Neural cell (in vitro differentiated cells): Measurements from ENCODE around the gene CENPP. TPM values are rescaled to one million over a fixed set of nuclear protein-coding genes. Genes with fewer than 3 reads are reported as not detected.

Experiments used
- H2AFZ ChIP-seq: fragments of 200-600, 300-800 bp; sonication (generic), shearing (Covaris generic); 2 replicates; pipeline ENCODE4 v1.6.0; 2014; ENCODE audit warnings: low read depth, mild to moderate bottlenecking, antibody characterized with exemption, low read length, moderate library complexity
- H3F3A ChIP-seq: fragments of 200-600 bp; shearing (Covaris generic); 2 replicates; pipeline ENCODE4 v1.6.1; 2016; ENCODE audit warnings: mild to moderate bottlenecking, moderate library complexity, mixed read lengths, antibody characterized with exemption, low read length; ENCODE audit not compliant: insufficient read depth, poor library complexity, severe bottlenecking
- H3K27ac ChIP-seq: fragments of 200-600, 300-800 bp; sonication (generic), shearing (Covaris generic); 2 replicates; pipeline ENCODE4 v1.5.1; 2014; ENCODE audit warnings: mild to moderate bottlenecking, low read length, moderate library complexity
- H3K27me3 ChIP-seq: fragments of 300-800, 200-600 bp; sonication (generic), shearing (Covaris generic); 2 replicates; pipeline ENCODE4 v1.6.0; 2014; ENCODE audit warnings: mild to moderate bottlenecking, low read depth, low read length, moderate library complexity; ENCODE audit not compliant: insufficient read depth
- H3K36me3 ChIP-seq: fragments of 300-800, 200-600 bp; sonication (generic), shearing (Covaris generic); 2 replicates; pipeline ENCODE4 v1.5.1; 2014; ENCODE audit warnings: mild to moderate bottlenecking, antibody characterized with exemption, low read length, moderate library complexity; ENCODE audit not compliant: insufficient read depth
- H3K4me2 ChIP-seq: fragments of 300-800, 200-600 bp; sonication (generic), shearing (Covaris generic); 2 replicates; pipeline ENCODE4 v1.6.0; 2014; ENCODE audit warnings: mild to moderate bottlenecking, low read length
- H3K4me3 ChIP-seq: fragments of 300-800, 200-600 bp; sonication (generic), shearing (Covaris generic); 2 replicates; pipeline ENCODE4 v1.5.1; 2014; ENCODE audit warnings: mild to moderate bottlenecking, low read length, moderate library complexity
- H3K79me2 ChIP-seq: fragments of 200-600 bp; shearing (Covaris generic); replicated peaks from 2 replicates; pipeline ENCODE4 v1.6.0; 2014; ENCODE audit warnings: mild to moderate bottlenecking, low read length, moderate library complexity; ENCODE audit not compliant: insufficient read depth
- H3K9ac ChIP-seq: fragments of 300-800, 200-600 bp; sonication (generic), shearing (Covaris generic); 2 replicates; pipeline ENCODE4 v1.6.1; 2016; ENCODE audit warnings: mild to moderate bottlenecking, low read length, mixed read lengths
- H3K9me2 ChIP-seq: fragments of 200-600 bp; shearing (Covaris generic); 2 replicates; pipeline ENCODE4 v1.6.1; 2016; ENCODE audit warnings: mild to moderate bottlenecking, low read length, mixed read lengths; ENCODE audit not compliant: insufficient read depth
- H3K9me3 ChIP-seq: fragments of 200-600, 300-800 bp; sonication (generic), shearing (Covaris generic); 2 replicates; pipeline ENCODE4 v1.6.1; 2016; ENCODE audit warnings: mild to moderate bottlenecking, mixed run types, low read length, moderate library complexity, mixed read lengths
- H4K20me1 ChIP-seq: fragments of 200-600 bp; shearing (Covaris generic); 2 replicates; pipeline ENCODE4 v1.6.1; 2016; ENCODE audit warnings: mild to moderate bottlenecking, mixed run types; ENCODE audit not compliant: insufficient read depth
- EP300 ChIP-seq: fragments of 450-650 bp; conservative IDR thresholded peaks from 2 replicates; pipeline ENCODE4 v1.6.1; 2014; ENCODE audit warnings: antibody characterized with exemption, mild to moderate bottlenecking, moderate library complexity; ENCODE audit not compliant: poor library complexity, severe bottlenecking
- EZH2 ChIP-seq: fragments of 200-600, 300-800 bp; shearing (Covaris generic), sonication (generic); IDR thresholded peaks from 2 replicates; pipeline ENCODE4 v1.6.1; 2014; ENCODE audit warnings: antibody characterized with exemption, low read length, borderline replicate concordance, mild to moderate bottlenecking; ENCODE audit not compliant: insufficient read depth, poor library complexity, severe bottlenecking
- MXI1 ChIP-seq: fragments of 450-650 bp; conservative IDR thresholded peaks from 2 replicates; pipeline ENCODE4 v1.6.1; 2014; ENCODE audit warnings: antibody characterized with exemption, mild to moderate bottlenecking; ENCODE audit not compliant: poor library complexity, severe bottlenecking
- POLR2AphosphoS5 ChIP-seq: IDR thresholded peaks from 2 replicates; pipeline ENCODE4 v1.6.1; 2012
- RAD21 ChIP-seq: fragments of 450-650 bp; conservative IDR thresholded peaks from 2 replicates; pipeline ENCODE4 v1.6.1; 2014; ENCODE audit warnings: antibody characterized with exemption, mild to moderate bottlenecking, moderate library complexity
- SMC3 ChIP-seq: fragments of 450-650 bp; conservative IDR thresholded peaks from 2 replicates; pipeline ENCODE4 v1.6.1; 2014; ENCODE audit warnings: antibody characterized with exemption, mild to moderate bottlenecking, moderate library complexity; ENCODE audit not compliant: poor library complexity
- TAF1 ChIP-seq: IDR thresholded peaks from 2 replicates; pipeline ENCODE4 v1.6.1; 2012; ENCODE audit warnings: low read depth
- polyA plus RNA-seq: library from polyadenylated mRNA; depleted of rRNA; stranded (reverse); fragments of >200 nt; gene quantifications from 2 replicates; pipeline ENCODE4 v1.2.3, GENCODE V29; 2014
- TF ChIP-seq, protein P1 (sequence below): fragments of 450-650 bp; IDR thresholded peaks from 2 replicates; pipeline ENCODE4 v1.5.1; 2014; ENCODE audit warnings: antibody characterized with exemption, mild to moderate bottlenecking, moderate library complexity; ENCODE audit not compliant: poor library complexity, severe bottlenecking
- TF ChIP-seq, protein P2 (sequence below): IDR thresholded peaks from 2 replicates; pipeline ENCODE4 v1.6.1; 2012; ENCODE audit warnings: borderline replicate concordance

The CENPP gene
- polyA plus RNA-seq, 1 donor from 2014 or later: 5.0 TPM

- Histone ChIP-seq H3K4me3 (no peak overlapping the region), H3F3A (no peaks in the 10 kb centered on the region), H3K27ac (no peak overlapping the region), H3K4me2 (no peak overlapping the region), H3K9me2 (no peaks in the 10 kb centered on the region), H3K9me3 (no peaks in the 10 kb centered on the region), H3K9ac (no peak overlapping the region), H4K20me1 (no peaks in the 10 kb centered on the region), H2AFZ (no peak overlapping the region), H3K27me3 (no peaks in the 10 kb centered on the region), H3K36me3 (no peaks in the 10 kb centered on the region), H3K79me2 (no peaks in the 10 kb centered on the region)
- TF ChIP-seq, protein P1, sequence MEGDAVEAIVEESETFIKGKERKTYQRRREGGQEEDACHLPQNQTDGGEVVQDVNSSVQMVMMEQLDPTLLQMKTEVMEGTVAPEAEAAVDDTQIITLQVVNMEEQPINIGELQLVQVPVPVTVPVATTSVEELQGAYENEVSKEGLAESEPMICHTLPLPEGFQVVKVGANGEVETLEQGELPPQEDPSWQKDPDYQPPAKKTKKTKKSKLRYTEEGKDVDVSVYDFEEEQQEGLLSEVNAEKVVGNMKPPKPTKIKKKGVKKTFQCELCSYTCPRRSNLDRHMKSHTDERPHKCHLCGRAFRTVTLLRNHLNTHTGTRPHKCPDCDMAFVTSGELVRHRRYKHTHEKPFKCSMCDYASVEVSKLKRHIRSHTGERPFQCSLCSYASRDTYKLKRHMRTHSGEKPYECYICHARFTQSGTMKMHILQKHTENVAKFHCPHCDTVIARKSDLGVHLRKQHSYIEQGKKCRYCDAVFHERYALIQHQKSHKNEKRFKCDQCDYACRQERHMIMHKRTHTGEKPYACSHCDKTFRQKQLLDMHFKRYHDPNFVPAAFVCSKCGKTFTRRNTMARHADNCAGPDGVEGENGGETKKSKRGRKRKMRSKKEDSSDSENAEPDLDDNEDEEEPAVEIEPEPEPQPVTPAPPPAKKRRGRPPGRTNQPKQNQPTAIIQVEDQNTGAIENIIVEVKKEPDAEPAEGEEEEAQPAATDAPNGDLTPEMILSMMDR: no peak
- TF ChIP-seq RAD21 (no peak), SMC3 (no peak), EP300 (no peak), TAF1 (no peak), MXI1 (no peak), EZH2 (no peak), POLR2AphosphoS5 (no peak)
- TF ChIP-seq, protein P2, sequence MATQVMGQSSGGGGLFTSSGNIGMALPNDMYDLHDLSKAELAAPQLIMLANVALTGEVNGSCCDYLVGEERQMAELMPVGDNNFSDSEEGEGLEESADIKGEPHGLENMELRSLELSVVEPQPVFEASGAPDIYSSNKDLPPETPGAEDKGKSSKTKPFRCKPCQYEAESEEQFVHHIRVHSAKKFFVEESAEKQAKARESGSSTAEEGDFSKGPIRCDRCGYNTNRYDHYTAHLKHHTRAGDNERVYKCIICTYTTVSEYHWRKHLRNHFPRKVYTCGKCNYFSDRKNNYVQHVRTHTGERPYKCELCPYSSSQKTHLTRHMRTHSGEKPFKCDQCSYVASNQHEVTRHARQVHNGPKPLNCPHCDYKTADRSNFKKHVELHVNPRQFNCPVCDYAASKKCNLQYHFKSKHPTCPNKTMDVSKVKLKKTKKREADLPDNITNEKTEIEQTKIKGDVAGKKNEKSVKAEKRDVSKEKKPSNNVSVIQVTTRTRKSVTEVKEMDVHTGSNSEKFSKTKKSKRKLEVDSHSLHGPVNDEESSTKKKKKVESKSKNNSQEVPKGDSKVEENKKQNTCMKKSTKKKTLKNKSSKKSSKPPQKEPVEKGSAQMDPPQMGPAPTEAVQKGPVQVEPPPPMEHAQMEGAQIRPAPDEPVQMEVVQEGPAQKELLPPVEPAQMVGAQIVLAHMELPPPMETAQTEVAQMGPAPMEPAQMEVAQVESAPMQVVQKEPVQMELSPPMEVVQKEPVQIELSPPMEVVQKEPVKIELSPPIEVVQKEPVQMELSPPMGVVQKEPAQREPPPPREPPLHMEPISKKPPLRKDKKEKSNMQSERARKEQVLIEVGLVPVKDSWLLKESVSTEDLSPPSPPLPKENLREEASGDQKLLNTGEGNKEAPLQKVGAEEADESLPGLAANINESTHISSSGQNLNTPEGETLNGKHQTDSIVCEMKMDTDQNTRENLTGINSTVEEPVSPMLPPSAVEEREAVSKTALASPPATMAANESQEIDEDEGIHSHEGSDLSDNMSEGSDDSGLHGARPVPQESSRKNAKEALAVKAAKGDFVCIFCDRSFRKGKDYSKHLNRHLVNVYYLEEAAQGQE: no peak
Measured at GRCh38 chr9:92637326-92637725, 311.6 kb downstream of the CENPP start.

DNA sequence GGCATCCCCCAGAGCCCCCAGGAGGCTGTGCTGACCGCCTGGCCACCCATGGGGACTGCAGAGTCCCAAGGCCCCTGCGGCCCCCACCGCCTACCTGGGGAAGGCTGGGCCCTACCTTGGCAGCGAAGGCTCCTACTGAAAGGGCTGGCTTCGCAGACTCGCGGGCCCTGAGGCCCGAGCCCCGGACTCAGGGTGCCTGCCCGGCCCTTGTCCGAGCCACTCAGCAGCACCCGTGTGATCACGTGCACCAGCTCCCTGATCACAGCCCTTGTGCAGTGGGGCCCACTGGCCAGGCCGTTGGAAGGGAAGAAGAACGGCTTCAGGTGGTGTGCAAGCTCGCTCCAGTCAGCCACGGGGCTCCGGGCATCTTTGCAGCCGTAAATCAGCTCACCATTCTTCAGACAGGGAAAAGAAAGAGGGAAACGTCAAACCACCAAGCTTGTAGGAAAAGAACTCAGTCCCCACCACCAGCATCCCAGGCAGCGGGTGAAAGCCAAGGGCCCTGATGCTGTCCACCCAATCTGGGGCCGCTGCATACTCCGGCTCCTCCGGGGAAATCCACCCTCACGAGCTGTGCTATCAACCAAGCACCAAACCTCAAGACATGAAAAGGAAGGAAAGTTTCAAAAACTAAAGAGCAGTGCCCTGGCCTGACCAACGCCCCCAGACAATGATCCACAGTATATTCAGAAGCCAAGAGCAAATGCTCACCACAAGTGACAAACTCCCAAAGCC, 312.3 kb downstream of the CENPP start:
- H4K20me1 ChIP-seq: no peaks in the 10 kb centered on the region
- TF ChIP-seq EP300 (no peak), MXI1 (no peak), TAF1 (no peak), EZH2 (no peak), SMC3 (no peak), POLR2AphosphoS5 (no peak), RAD21 (no peak)
- TF ChIP-seq, protein P2: no peak
- TF ChIP-seq, protein P1: no peak
- H3K4me3 ChIP-seq: no peak overlapping the region
- no peaks in the 10 kb centered on the region for H3K36me3 ChIP-seq
- H3K27ac ChIP-seq: no peak overlapping the region
- no peaks in the 10 kb centered on the region for H3K9me3 ChIP-seq
- no peaks in the 10 kb centered on the region for H3K79me2 ChIP-seq
- no peak overlapping the region for H2AFZ ChIP-seq
- no peaks in the 10 kb centered on the region for H3K27me3 ChIP-seq
- H3F3A ChIP-seq: no peaks in the 10 kb centered on the region
- H3K4me2 ChIP-seq: no peak overlapping the region
- no peak overlapping the region for H3K9ac ChIP-seq
- H3K9me2 ChIP-seq: no peaks in the 10 kb centered on the region
